ENCODE measurements around the gene ATL2.

DNA sequence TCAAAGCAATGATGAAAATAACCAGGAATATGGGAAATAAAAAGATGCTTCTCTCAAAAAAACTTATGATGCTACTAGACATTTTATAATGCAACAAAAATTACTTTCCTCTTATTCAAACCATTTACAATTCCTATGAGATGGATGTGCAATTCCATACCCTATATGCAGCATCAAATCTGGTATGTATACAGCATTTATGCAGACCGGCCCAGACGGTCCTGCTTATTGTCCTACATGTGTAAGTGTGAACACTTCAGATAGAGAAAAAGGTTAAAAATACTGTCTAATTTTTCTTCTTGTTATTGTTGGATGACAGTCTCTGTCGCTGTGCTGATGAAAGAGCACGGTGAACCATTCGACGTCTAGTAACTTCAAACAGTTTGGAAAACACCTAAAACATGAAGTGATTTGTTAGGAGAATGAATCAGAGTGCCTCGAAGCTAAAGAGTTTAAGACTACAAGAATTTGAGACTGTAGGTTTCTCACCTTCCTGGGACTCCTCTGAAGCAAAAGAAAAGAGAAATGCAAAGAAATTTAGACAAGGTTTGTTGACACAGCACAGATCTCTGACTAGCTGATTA is 80.8 kb downstream of the ATL2 start:
- TF ChIP-seq, protein P1, sequence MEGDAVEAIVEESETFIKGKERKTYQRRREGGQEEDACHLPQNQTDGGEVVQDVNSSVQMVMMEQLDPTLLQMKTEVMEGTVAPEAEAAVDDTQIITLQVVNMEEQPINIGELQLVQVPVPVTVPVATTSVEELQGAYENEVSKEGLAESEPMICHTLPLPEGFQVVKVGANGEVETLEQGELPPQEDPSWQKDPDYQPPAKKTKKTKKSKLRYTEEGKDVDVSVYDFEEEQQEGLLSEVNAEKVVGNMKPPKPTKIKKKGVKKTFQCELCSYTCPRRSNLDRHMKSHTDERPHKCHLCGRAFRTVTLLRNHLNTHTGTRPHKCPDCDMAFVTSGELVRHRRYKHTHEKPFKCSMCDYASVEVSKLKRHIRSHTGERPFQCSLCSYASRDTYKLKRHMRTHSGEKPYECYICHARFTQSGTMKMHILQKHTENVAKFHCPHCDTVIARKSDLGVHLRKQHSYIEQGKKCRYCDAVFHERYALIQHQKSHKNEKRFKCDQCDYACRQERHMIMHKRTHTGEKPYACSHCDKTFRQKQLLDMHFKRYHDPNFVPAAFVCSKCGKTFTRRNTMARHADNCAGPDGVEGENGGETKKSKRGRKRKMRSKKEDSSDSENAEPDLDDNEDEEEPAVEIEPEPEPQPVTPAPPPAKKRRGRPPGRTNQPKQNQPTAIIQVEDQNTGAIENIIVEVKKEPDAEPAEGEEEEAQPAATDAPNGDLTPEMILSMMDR (IDR thresholded peaks at IDR 0.05; ENCODE audit: poor library complexity), result no peak
- no peak for TF ChIP-seq EZH2 (IDR thresholded peaks at IDR 0.05; ENCODE audit: borderline replicate concordance)

Measured in hepatocyte (in vitro differentiated cells).